ENCODE results near the gene BACH2.
A peak's percentile ranks its signal among the peaks of the same experiment; 100 is the strongest.

The BACH2 gene

DNA sequence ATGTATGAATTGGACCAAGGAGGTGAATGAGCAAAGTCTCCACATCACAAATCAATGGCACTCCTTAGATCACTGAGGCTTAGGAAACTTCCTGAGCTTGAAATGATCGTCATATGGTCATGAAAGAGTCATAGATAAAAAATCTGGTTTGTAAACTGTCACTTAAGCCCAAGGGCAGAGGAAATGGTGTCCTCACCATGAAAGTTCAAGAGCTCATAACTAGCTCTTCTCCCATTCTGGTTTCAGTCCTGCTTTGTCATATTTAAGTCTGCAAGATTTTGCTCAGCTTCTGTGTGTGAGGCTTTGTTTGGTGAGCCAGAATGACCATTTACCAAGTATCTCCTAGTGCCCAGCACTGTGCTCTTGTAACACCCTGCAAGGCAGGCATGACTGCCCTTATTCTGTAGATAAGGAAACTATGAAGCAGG lies 341.9 kb downstream of the BACH2 start:
- DNase-seq, result no peak

DNA sequence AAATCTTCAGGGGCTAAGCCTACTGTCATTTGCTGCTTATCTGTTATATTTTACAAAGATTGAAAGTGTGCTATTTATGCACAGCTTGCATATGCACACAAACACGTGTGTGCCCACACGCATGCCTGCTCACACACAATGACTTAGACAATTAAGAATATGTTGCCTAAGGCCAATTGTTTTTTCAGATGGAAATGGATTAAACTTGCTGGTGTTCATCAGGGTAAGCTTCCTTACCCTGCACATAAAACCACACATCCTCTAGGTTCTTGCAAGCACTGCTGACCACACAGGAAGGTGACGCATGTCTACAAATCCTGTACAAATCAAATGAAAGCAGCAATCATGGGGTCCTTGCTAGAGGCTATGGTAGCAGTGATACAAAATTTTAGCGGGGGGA lies 344.0 kb downstream of the BACH2 start:
- DNase-seq, result no peak

DNA sequence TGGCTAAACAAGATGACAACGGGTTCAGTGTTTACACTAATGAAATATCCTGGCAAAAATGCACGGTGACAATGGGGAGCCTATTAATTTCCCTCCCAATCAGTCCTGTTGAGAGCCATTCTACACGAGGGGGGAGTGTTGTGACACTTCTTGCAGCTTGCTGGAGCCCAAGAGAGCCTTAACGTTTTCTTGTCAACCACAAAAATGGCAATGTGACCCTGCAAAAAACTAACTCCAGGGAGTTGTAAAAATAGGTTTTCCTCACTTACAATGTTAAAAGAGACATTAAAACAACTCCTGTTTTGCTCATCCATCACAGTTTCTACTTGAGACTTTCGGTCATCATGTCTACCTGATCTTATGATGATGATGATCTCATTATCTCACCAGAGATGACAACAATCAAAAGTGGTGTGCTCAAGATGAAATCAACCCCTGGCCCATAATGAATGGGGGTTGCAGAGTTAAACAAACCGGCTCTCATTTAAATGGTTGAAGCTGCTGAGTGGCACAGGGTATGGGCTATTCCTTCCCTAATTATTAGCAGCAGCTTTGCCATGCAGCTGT lies 344.5 kb downstream of the BACH2 start:
- DNase-seq, result no peak

DNA sequence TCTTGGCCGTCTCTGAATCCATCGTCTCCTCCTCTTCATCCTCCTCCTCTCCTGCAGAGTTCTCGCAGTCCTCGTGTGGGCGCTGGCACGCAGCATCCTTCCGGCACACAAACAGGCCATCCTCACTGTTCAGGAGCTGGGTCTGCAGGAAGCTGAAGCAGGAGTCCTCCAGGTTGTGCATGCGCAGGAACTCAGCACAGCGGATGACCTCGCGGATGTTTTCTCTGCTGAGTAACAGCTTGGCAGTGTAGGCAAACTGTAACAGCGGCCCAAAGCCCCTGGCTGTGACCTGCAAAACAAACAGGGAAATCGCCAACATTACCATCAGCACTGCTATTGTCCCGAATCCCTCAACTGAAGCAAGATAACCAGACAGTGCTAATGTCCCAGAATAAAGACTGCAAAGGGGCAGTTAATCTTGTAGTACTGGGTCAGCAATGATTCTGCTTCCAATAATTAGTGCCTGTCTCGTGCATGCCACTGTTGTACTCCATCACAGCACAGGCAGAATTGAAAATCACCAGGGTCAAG lies 345.0 kb downstream of the BACH2 start:
- DNase-seq, result no peak

DNA sequence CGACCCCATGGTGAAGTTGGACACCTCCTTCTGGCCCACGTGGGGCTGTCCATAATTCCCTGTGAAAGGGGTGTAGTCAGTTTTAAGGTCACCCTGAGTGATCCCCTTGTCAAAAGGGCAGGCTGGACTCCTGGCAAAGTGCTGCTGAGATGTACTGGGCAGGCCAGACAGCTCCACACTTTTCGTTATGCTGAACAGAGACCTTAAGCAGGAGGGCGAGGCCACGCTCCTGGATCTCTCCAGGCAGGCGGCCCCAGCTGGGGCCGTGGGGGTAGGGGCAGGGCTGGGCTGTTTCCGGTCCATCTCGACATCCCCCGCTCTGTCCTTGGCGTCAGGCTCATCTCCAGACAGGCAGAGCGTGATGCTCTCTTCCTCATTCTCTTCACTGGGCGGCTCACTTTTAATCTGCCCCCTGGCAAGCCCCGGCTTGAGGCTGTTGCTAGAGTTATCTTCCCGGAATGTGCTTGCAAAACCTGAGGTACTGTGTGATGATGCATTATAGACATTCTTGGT lies 345.7 kb downstream of the BACH2 start:
- no peak for DNase-seq

DNA sequence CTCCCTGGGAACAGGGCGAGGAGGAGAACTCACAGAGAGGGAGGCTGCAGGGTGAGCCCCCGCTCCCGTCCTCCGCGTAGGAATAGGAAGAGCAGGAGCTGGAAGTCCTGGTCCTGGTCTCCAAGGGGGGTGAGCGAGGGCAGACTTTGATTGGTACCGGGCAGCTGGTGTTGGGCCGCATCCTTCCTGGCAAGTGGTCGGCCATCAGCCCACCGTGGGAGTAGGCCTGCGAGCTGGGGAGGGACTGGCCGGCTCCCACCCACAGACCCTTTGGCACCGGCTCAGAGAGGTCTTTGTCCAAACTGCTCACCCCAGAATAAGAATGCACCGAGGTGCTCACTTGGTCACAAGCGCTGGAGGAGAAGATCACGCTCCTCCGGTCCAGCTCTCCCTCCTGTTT lies 346.2 kb downstream of the BACH2 start:
- no peak for DNase-seq

DNA sequence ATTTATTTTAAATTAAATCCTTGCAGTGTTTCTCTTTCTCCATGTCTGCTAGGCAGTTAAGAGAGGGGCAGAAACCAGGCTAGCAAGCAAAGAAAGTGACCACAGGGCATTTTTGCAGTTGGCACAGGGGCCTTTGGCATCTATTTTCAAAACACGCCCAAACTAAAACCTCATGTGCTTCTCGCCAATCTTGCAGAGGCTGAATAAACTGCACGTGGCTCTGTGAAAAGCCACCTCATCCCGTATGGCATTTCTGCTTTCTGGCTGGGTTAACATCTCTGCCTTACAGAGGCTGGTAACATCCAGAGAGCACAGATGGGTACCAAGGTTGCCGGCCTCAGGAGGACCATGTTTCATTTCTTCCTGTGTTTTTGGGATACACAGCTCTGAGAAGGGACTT lies 347.8 kb downstream of the BACH2 start:
- DNase-seq, result no peak

DNA sequence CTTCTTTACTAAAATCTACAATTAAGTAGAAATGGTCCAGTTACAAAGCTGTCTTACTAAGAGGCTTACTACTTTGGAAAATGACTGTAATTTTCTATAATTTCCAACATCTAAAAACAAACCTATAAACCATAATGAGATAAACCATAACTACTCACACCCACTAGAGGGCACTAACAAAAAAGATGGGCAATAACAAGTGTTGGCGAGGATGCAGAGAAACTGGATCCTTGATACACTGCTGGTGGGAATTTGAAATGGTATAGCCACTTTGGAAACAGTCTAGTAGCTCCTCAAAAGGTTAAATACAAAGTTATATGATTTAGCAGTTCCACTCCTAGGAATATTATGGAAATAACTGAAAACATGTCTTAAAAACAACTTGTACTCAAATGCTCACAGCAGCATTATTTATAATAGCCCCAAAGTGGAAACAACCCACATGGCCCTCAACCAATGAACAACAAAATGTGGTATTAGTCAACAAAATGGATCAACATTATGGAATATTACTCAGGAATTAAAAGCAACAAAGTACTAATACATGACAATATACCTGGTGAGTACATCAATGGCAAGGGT lies 351.7 kb downstream of the BACH2 start:
- DNase-seq, result no peak

DNA sequence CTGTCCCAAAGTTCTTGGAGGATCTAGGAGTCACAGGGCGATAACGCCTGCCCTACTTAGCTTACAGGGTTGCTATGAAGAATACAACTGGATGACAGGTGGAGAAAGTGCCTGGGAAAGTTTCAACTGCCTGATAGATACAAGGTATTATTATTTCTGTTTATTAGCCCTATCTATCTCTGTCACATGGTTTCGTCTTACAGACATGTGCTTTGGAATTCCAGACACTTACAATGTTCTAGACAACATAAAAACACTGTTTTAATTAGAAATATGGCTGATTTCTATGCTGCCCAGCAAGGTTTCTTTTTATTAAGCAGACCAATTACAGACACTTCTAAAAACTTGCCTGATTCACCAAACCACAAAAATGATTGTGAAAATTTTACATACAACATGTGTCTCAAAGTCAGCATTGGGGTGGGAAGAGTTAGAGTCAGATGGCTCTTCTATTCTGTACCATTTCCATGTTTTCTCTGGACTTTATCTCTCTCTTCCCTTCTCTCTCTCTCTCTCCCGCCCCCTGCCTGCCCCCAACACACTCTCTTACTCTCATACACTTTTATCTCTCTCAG lies 352.4 kb downstream of the BACH2 start:
- DNase-seq, result no peak

DNA sequence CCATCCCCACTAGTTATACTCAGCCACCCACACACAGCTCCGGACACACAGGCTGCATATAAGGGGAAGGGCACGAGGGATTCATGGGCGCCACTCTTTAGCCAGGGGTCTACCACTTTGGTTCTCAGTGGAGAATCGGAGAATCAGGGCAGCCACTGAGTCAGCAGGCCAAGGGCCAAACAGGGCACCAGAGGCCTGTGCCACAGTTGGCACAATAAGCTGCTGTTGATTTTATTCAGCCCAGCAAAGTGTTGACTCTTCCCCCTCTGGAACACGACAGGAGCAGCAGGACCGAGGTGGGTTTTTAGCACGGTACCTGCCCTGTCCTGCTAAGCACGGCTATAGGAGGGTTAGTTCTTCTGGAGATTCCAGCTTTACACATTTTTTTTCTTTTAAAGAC lies 354.0 kb downstream of the BACH2 start:
- no peak for DNase-seq

DNA sequence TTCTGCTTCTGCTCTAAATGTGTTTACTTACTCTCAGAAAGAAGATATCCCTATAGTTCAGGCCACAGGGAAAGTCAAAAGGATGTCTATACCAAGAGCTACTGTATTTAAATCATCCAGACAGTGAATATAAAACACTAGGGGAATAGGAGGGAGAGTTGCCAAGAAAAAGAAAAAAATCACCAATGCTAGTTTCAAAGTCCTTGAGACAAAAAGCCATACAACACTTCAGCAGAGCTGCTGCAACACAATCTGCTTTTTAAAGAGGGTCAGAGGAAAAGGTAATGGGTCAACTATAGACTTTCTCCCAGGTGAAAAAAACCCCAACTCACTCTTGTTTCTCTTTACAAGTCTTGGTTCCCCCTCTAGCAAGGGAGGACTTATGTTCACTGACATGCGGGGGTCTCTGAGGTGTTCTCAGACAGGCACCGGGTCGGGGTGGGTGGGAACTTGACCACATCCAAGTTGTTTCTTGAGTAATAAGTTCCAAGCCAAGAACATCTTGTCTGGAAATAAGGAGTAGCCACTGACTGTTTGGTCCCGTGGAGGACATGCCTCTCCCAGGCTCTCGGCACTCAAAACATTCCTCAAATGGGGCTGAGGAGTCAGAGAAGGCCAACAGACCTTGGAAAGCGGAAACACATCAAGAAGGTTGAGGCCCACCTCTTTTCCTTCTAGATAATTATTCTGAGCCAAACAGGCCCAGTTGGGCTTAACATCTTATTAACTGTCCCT lies 354.7 kb downstream of the BACH2 start:
- no peak for DNase-seq

DNA sequence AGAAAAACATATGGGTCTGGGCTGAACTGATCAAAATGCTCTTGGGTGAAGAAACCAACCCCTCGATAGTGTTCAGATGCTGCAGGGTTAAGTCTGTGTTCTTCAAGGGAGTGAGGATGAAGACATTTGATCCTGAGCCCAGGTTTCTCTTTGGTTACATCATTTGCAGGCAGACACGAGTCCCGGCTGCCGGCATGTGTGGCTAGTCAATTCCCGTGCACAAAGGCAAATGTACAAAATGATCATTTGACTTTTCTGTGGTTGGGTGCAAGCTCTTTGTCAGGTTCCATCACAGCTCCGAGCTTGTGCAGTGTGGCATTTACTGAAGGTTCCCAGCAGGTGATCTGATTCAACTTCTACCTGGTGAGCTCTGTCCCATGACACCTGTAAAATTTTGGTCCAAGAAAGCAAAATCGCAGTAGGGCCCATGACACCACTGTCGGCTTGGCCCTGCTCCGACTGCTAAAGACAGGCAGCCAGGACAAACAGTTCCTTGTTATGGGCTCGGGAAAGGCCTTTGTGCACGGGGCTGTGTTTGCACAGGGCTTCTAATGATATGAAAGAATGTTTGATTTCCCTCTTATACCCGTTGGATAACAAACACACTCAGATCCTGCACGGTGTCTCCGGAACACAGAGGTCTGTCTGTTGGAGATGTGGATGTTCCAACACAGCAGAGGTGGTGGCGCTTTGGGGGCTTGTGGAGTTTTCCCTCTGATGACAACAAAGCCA lies 355.4 kb downstream of the BACH2 start:
- DNase-seq, result no peak

DNA sequence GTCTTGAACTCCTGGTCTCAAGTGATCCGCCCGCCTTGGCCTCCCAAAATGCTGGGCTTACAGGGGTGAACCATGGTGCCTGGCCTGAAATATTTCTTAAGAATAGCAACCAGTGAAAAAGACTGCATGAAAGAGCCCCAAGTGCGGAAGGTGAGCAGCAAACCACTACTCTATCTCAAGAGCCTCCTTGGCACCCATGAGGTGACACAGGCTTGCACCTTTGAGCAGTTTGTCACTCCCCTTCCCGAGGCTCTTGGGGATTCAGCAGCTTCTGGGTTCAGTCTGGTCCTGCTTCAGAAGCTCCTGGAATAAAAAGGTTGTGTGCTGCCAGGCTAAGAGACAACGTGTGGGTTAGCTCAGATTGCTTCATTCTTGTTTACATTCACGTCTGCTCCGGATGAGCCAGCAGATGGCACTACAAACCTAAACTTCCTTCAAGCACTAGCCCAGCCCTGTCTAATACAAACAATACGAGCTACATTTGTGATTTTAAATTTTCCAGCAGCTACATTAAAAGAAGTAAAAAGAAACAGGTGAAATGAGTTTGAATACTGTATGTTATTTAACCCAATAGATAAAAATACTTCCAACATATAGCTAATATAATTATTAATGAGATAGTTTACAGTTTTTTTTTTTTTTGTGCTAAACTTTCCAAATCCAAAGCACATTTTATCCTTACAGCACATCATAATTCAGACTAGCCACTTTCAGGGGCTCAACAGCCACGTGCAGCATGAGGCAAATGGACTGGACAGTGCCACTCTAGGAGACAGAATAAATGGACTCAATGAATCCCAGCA lies 356.2 kb downstream of the BACH2 start:
- peak; percentile 42 for DNase-seq

DNA sequence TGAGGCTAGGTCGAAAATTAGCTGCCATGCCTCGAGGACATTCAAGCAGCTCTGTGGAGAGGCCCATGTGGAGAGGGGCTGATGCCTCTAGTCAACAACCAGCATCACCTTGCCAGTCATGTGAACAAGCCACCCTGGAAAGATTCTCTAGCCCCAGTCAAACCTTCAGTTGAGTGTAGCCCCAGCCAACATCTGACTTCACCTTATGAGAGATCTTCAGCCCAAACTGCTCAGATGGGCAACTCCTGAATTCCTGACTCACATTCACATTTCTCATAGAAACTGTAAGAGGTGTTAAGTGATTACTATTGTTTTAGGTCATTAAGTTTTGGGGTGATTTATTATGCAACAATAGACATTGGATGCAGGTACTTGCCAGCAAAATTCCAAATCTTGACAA lies 357.5 kb downstream of the BACH2 start:
- no peak for DNase-seq

DNA sequence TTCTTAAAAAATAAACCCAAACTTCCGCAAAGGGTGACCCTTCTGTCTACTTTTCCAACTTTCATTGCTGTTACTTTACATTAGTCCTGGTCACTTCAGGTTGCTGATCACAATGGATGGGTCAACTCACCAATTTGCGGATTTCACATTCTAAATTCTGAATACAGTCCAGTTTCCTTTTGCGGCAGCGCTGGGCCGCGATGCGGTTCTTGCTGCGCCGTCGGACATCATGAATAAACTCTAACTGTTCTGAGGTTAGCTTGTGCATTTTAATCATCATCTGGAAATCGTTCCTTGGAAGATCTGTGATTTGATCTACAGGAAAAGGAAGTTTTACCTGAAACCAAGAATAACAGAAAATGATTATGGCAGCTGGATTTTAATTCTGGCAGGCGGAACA lies 358.6 kb downstream of the BACH2 start:
- DNase-seq, result no peak

DNA sequence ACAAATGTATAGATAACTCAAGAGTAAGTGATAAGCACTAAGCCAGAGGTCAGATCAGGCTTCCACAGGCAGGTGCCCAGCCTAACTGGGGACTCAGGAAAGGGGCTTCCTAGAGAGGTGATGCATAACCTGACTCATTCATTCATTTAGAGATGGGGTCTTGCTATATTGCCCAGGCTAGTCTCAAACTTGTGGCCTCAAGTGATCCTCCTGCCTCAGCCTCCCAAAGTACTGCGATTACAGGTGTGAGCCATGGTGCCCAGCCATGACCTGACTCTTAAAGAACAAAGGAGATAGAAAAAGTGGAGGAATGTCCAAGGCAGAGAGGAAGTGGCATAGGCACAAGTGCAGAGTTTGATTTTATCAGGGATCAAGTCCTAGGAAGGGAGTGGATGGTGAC lies 360.5 kb downstream of the BACH2 start:
- no peak for DNase-seq

DNA sequence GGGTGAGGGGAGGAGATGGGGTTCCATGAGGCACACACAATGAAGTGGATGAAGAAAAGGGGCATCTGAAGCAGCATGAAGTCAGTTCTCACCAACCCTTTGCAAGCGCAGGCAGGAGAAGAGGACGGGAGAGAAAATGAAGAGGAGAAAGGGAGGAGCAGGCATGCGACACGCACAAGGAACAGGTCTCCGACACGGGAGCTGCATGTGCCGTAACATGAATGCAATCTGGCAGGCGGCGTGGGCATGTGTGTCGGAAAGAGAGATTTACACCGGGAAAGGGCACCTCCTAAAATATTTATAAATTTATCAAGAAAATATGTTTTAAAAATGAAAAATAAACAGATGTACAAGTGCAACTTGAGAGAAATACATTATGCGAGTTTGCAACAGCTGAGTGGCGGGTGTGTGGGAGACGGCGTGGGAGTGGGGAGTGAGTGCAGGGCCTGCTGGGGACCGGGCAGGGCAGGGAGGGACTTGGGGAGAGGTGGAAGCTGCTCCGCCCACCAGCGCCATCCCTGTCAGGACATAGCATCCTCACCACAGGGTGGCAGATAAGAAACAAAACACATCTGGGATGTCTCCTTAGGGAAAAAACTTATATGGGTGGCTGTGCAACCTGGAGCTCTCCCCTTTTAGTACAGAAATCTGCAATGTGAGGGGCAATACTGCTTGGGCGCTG lies 361.8 kb downstream of the BACH2 start:
- no peak for DNase-seq

DNA sequence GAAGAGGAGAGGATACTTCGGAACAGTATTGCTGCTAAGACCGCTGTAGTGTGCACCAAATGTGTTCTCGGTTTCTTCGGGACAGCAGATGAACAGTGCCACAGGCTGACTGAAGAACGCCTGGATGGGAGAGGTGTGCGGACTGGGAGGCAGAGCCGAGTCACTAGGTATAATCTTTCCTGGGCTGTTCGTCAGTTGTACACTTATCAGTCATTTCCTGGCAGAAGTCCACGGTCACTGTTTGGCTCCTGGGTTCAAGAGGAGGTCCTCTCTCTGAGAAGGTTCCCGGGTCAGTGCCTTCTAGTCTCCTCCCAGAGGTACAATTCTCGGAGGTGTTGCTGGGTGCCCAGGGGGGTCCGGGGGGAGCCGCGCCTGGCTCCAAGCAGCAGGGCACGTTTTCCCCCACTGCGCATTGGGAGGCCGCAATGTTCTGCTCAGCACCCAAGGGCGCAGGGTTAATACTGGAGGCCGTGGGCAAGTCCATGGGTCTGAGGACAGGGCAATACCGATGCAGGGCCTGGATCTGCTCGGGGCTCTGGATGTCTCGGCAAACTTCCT lies 364.3 kb downstream of the BACH2 start:
- no peak for DNase-seq

DNA sequence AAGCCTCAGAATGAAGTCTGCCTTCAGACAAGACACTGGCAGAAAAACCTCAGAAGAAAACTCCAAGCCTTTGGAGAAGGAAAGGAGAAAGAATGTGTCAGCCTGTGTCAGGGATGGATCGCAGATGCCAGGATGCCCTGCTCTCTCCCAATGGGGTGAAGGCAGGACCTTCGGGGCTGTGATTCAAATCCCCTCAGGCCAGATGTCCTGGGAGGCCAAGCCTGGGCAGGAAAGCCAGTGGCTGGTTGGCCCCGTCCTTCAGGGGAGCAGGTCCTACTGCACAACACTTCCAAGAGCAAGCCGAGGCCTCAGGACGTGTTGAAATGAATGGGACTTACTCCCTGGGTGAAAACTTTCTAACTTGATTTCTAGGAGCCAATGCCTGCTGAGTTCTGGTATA lies 365.9 kb downstream of the BACH2 start:
- DNase-seq, result no peak

DNA sequence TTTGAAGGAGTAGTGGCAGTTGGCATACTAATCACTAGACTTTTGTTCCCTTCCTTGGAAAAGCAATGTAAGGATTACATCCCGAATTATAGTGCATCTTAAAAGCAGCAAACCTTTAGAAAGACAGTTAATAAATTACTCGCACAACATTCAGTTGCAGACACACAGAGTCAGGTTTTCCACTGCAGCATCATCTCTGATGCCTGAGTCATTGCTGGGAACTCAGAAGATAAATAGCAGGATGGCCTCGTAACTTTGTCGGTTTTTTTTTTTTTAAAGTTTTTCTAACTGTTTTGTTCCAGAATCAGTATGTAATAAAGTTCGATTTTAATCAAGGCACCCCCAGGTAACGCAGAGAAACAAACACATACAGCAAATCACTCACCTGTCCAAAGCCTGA lies 368.0 kb downstream of the BACH2 start:
- no peak for DNase-seq
